ENCODE results near the gene VDAC1.
"Not testable (repeated sequence)": the region's sequence is repeated elsewhere in the genome, so short reads cannot be mapped to it uniquely, and the experiment has no call there.

VDAC1 gene

DNA sequence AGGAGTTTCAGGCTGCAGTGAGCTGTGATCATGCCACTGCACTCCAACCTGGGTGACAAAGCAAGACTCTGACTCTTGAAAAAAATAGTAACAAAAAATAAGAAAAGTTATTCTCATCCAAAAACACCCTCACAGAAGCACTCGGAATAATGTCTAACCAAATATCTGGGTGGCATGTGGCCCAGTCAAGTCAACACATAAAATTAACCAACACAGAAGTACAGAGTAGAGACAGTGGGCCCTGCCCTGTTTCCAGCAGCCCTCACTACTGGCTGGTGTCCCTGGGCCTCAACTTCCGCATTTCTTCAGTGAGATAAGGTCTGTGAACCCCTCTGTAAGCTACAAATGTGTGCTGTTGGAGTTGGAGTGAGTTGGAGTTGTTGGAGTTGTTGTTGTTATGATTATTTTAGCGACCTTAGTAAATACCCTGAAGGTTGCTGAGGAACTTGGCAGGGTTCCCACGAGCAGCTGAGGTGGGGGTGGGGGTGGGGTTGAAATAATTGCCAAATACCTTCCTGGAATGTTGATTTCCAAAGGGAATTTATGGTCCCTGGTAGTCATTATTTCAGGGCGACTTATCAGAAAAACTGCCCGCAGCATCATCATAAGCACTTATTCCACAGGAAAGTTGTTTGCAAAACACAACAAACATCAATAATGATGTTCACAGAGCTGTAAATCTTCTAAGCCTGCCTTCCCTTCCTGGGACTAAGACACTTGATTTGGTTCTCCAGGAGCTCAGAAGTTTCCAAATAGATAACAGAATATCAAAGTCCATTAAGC lies 66.5 kb downstream of the VDAC1 start:
- no peak for DNase-seq

DNA sequence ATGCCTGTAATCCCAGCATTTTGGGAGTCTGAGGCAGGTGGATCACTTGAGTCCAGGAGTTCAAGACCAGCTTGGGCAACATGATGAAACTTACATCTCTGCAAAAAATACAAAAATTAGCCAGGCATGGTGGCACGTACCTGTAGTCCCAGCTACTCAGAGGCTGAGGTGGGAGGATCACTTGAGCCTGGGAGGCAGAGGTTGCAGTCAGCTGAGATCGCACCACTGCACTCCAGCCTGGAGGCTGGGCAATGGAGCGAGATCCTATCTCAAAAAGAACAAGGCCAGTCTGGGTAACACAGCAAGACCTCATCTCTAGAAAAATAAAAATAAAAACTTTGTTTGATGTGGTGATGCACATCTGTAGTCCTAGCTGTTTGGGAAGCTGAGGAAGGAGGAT lies 67.1 kb downstream of the VDAC1 start:
- not testable (repeated sequence) for DNase-seq

DNA sequence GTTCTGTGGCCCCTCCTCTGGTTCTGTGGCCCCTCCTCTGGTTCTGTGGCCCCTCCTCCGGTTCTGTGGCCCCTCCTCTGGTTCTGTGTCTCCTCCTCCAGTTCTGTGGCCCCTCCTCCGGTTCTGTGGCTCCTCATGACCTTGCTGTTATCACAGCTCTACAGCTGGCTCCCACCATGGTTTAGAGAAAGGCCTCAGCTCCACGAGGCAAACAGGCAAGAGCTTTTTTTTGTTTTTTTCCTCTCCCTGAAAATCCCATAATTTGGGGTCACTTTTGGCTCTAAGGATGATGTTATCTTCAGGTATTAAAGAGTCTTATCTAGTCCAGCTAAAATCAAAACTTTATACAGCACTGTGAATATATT lies 68.1 kb downstream of the VDAC1 start:
- no peak for DNase-seq

DNA sequence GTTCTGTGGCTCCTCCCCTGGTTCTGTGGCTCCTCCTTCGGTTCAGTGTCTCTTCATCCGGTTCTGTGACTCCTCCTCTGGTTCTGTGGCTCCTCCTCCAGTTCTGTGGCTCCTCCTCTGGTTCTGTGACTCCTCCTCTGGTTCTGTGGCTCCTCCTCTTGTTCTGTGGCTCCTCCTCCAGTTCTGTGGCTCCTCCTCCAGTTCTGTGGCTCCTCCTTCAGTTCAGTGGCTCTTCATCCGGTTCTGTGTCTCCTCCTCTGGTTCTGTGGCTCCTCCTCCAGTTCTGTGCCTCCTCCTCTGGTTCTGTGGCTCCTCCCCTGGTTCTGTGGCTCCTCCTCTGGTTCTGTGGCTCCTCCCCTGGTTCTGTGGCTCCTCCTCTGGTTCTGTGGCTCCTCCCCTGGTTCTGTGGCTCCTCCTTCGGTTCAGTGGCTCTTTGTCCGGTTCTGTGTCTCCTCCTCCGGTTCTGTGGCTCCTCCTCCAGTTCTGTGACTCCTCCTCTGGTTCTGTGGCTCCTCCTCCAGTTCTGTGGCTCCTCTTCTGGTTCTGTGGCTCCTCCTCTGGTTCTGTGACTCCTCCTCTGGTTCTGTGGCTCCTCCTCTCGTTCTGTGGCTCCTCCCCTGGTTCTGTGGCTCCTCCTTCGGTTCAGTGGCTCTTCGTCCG lies 68.7 kb downstream of the VDAC1 start:
- not testable (repeated sequence) for DNase-seq

DNA sequence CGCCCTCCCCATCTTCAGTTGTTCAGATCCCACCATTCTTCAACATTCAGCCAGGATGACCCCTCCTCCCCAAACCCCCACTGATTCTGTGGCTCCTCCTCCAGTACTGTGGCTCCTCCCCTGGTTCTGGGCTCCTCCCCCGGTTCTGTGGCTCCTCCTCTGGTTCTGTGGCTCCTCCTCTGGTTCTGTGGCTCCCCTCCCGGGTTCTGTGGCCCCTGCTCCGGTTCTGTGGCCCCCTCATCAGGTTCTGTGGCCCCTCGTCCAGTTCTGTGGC lies 69.2 kb downstream of the VDAC1 start:
- DNase-seq, result no peak

- no peak for DNase-seq
Measured at GRCh38 chr5:133934822-133935666, 69.7 kb downstream of the VDAC1 start.

DNA sequence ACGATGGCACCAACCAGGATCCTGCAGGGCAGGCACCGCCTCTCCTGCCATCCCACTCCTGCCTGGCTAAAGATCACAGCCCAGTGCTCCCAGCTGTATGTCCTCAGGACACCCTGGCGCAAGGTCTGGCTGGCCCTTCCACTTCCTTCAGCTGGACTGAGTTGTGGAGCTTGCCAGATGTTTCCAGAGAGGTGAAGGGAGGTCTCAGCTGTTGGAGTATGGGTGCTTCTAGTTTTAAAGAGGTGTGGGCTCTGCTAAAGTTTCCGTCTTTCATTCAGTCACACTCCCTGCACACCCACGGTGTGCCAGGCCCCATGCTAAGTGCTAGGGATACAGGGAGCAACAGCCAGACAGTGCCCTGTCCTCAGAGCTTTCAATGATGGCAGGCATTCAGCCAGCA lies 70.5 kb downstream of the VDAC1 start:
- DNase-seq, result no peak

DNA sequence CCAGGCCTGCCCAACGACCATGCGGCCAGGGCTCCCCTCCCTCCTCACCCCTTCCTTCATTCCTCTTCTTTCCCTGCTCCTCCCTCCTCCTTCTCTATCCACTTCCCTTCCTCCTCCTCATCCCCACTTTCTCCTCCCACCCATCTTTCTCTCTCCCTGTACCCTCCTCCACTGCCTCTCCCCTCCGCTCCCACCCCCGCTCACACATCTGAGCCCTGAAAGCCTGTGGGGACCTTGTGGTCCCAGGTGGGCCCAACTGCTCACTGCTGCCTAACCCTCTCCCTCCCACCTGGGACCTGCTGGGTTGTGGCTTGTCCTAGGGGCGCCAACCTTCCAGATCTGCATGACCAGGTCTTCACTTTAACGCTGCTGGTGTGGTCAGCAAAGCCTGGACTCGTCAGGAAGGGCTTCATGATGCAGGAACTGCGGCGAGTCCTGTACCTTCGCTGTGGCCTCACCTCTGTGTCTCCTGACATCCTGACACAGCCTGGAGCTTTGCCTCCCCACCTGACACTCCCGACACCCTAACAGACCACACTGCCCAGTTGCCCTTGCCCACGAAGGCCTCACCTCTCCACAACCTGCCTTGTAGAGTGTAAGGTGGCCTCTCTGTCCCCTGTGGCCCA lies 71.0 kb downstream of the VDAC1 start:
- no peak for DNase-seq

DNA sequence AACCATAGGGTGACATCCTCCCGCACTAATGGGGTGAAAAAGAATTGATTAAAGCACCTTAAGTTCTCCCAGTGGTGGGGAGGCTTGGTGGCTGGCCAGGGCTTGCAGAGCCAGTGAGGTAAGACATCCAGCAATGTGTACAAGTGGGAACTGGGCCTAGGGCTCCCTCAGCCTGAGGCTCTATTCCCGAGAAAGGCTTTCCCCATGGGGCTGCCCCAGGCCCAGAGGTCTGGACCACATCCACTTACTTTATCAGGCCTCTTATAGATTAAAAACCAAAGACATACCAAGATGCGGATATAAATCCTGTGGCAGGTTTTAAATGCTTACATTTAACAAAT lies 71.6 kb downstream of the VDAC1 start:
- DNase-seq, result no peak

- DNase-seq, result no peak
Measured at GRCh38 chr5:133932441-133933168, 72.2 kb downstream of the VDAC1 start.

DNA sequence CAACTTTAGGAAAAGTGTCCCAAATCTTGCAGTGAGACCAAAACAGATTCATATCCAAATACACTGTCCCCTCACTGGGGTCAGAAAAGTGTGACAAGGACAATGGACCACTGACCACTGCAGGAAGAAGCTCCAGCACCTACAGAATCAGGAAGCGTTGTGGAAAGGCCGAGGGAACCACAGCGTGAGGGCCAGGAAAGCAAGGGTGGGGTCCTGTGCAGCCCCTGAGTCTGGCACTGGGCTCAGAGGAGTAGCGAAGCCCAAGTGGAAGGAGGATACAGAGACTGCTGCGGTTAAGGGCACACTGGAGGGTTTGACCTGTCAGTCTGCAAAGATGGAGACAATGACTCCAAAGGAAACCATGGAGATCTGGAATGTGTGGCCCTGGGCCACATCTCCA lies 73.2 kb downstream of the VDAC1 start:
- no peak for DNase-seq

GRCh38 chr5:133930813-133931090 lies 74.0 kb downstream of the VDAC1 start:
- DNase-seq, result no peak

- no peak for DNase-seq
Measured at GRCh38 chr5:133930061-133930812, 74.5 kb downstream of the VDAC1 start.

- no peak for DNase-seq
Measured at GRCh38 chr5:133928587-133929393, 76.0 kb downstream of the VDAC1 start.

DNA sequence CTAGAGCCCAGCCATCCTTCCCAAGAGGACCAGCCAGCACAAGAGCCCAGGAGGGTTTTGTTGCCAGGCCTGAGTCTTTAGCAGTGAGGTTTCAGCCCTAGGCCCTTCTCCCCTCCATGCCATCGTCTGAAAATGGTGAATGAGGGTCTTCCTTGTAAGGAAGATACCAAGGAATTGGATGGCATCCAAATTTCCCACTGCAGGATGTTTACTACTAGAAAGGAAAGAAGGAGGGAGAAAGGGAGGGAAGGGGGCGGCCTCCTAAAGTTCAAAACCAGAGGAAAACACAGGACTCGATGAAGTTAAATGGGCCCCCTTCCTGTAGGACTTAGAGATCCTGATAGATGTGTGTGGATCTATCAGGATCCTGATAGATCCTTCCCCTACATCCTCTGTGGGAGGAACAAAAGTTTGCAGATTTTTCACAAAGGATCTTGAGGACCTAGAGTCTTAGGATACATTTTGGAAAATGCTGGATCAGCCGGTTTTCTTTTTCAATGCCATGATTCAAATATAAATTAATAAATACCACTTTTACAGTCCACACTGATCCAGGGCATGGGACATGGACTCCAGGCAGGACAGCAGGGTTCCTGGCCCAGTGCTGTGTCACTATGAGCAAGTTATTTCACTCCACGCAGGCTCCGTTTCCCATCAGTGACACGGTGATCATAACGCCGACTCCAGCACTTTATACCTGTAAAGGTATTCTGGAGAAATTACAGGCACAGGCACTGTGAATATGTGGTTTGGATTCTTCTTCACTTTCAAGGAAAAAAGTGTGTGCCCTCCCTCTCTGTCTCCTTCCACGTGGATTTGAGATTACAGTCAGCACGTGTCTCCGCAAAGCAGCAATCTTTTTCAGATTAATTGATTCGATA lies 77.2 kb downstream of the VDAC1 start:
- DNase-seq, result no peak

DNA sequence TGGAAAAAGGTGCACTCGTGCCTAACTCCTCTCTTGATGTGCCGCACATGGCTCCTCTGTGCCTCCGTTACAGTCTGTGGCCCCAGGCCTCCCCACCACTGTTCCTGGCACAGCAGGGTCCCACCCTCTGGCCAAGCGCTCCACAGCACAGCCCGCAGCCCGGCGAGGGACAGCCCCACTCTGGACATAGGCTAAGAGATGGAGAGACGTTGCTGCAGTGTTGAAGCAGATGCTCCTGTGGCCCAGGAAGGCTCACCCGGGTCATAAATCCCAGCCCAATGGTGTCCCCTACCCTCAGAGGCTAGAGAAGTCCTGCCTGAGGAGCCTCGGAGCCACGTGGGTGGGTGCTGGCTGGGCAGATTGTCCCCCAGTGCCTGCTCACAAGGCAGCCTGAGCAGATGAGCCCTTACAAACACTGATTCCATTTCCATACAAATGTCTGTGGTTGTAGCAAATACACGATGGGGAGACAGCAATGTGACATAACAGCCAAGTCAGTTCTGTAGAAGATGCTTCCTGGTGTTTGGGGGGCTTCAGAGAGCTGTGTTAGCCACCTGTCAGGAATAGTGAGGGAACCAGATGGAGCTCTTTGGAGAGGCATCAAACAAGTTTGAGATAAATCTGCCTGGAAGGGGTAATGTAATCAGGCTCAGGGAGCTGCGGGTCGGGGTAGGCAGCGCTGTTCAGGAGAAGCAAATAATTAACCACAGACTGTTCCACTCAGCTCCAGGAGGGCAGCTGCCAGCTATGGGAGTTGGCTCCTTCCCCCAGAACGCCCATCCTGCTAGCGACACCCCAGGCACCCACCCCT lies 78.1 kb downstream of the VDAC1 start:
- peak; percentile 83 for DNase-seq

GRCh38 chr5:133925866-133926488 lies 78.8 kb downstream of the VDAC1 start:
- DNase-seq, result no peak

DNA sequence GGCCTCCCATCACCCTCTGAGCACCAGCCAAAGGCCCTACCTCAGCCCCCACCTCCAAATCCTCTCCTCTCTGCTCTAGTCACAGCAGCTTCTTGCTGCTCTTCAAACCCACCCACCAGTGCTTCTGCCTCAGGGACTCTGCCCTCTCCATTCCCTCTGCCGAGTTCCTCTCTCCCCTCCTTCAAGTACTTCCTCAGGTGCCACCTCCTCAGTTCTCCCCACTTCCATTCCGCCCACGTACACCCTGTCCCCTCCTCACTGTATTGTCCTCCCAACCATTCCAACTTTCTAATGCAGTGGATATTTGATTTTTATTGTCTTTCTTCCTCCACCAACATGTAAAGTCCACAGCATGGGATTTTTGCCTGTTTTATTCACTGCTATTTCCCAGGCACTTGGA lies 79.5 kb downstream of the VDAC1 start:
- no peak for DNase-seq

Data from NCI-H1694 (cell line).